AG04450 (cell line): ENCODE measurements around the gene BAHCC1. TPM values are rescaled to one million over a fixed set of nuclear protein-coding genes. Genes with fewer than 3 reads are reported as not detected.
A peak's percentile ranks its signal among the peaks of the same experiment; 100 is the strongest.

Source experiments
- CTCF ChIA-PET: fragments of 300-600, 350-600 bp; formaldehyde crosslinking; extraction: SDS; loops from one replicate; lab custom pipeline; 2022; ENCODE audit warnings: antibody characterized with exemption, inconsistent platforms; lab: Charles Lee
- POLR2A ChIA-PET: fragments of 350-600 bp; formaldehyde crosslinking; extraction: SDS; loops from one replicate; lab custom pipeline; 2021; ENCODE audit warnings: antibody characterized with exemption, inconsistent platforms; lab: Yijun Ruan, JAX
- DNase-seq: peaks from one replicate; pipeline ENCODE4 v3.0.0-alpha.2; 2011; ENCODE audit warnings: low read depth, low spot score
- H3K27ac ChIP-seq: one replicate; pipeline ENCODE4 v1.5.1; 2012; ENCODE audit warnings: low read depth, low read length, control low read depth
- H3K27me3 ChIP-seq: one replicate; pipeline ENCODE4 v1.6.0; 2012; ENCODE audit warnings: low read length; ENCODE audit not compliant: control insufficient read depth, insufficient read depth
- H3K4me3 ChIP-seq: 2 replicates; pipeline ENCODE4 v1.5.1; 2011; ENCODE audit warnings: mild to moderate bottlenecking, low read depth, low read length, control low read depth
- H3K9me3 ChIP-seq: 2 replicates; pipeline ENCODE4 v1.5.1; 2012; ENCODE audit warnings: low read length; ENCODE audit not compliant: control insufficient read depth, insufficient read depth
- CTCF ChIP-seq: IDR thresholded peaks from 2 replicates; pipeline ENCODE4 v1.5.1; 2011; ENCODE audit warnings: low read depth, low read length, control low read depth, inconsistent platforms
- polyA plus RNA-seq: library from polyadenylated mRNA; depleted of rRNA; stranded (reverse); fragments of >200 nt; gene quantifications from 2 replicates; pipeline ENCODE4 v1.2.3, GENCODE V29; 2011

Gene BAHCC1
- polyA plus RNA-seq, 1 experiment: 1.3 TPM

GRCh38 chr17:81398832-81399411, 3.7 kb downstream of the BAHCC1 start:
- ChIA-PET CTCF (interaction anchor here (0.7 kb wide), 1 partner anchor 107 kb away, joined by 3 read pairs; no protein-coding TSS in a partner anchor), POLR2A (interaction anchor here (0.7 to 3.2 kb wide), 5 partner anchors 39 to 304 kb away, joined by 4 to 24 read pairs (median 4); partner anchors contain the start of gene ACTG1)
- H3K27ac ChIP-seq: peak overlapping the region; percentile 70
- peak overlapping the region; percentile 67 for H3K4me3 ChIP-seq
- no peak for DNase-seq
- H3K9me3 ChIP-seq: no peaks in the 10 kb centered on the region; the same call in 1 of the 2 replicates
- H3K27me3 ChIP-seq: no peaks in the 10 kb centered on the region
- no peak for TF ChIP-seq CTCF

GRCh38 chr17:81399481-81400153, 4.4 kb downstream of the BAHCC1 start:
- H3K9me3 ChIP-seq: no peaks in the 10 kb centered on the region; the same call in 1 of the 2 replicates
- CTCF ChIA-PET: interaction anchor here (1.4 kb wide), 1 partner anchor 85 kb away, joined by 4 read pairs; no protein-coding TSS in a partner anchor
- no peaks in the 10 kb centered on the region for H3K27me3 ChIP-seq
- H3K27ac ChIP-seq: peak overlapping the region; percentile 83
- DNase-seq: no peak
- peak overlapping the region; percentile 62 for H3K4me3 ChIP-seq
- TF ChIP-seq CTCF: no peak
- POLR2A ChIA-PET: interaction anchor here (0.6 to 1.1 kb wide), 5 partner anchors 20 to 180 kb away, joined by 3 to 5 read pairs (median 4); no protein-coding TSS in a partner anchor

GRCh38 chr17:81400154-81400977, 5.1 kb downstream of the BAHCC1 start:
- Histone ChIP-seq H3K27me3 (no peaks in the 10 kb centered on the region), H3K9me3 (no peaks in the 10 kb centered on the region; the same call in 1 of the 2 replicates), H3K27ac (peak overlapping the region; percentile 83), H3K4me3 (peak overlapping the region; percentile 62)
- TF ChIP-seq CTCF: no peak
- CTCF ChIA-PET: interaction anchor here (1.4 kb wide), 1 partner anchor 84 kb away, joined by 4 read pairs; no protein-coding TSS in a partner anchor
- POLR2A ChIA-PET: interaction anchor here (0.6 to 1.1 kb wide), 2 partner anchors 19 to 40 kb away, joined by 3 to 4 read pairs; no protein-coding TSS in a partner anchor
- DNase-seq: no peak

- CTCF ChIA-PET: interaction anchor here (1.4 to 1.8 kb wide), 2 partner anchors 83 to 84 kb away, joined by 4 to 10 read pairs; no protein-coding TSS in a partner anchor
- peak overlapping the region; percentile 83 for H3K27ac ChIP-seq
- no peak for TF ChIP-seq CTCF
- POLR2A ChIA-PET: no interaction called here
- no peak for DNase-seq
- peak overlapping the region; percentile 62 for H3K4me3 ChIP-seq
- no peaks in the 10 kb centered on the region for H3K27me3 ChIP-seq
- H3K9me3 ChIP-seq: no peaks in the 10 kb centered on the region; the same call in 1 of the 2 replicates
These were observed 5.9 kb downstream of the BAHCC1 start for GRCh38 chr17:81400996-81401722.
